ENCODE results near the gene TPCN2. TPM values are rescaled to one million over a fixed set of nuclear protein-coding genes. Genes with fewer than 3 reads are reported as not detected.
A peak's percentile ranks its signal among the peaks of the same experiment; 100 is the strongest.

The TPCN2 gene
- total RNA-seq, 4 donors from 2014 or later: 27.1 to 36.1 (median 31.3) TPM

DNA sequence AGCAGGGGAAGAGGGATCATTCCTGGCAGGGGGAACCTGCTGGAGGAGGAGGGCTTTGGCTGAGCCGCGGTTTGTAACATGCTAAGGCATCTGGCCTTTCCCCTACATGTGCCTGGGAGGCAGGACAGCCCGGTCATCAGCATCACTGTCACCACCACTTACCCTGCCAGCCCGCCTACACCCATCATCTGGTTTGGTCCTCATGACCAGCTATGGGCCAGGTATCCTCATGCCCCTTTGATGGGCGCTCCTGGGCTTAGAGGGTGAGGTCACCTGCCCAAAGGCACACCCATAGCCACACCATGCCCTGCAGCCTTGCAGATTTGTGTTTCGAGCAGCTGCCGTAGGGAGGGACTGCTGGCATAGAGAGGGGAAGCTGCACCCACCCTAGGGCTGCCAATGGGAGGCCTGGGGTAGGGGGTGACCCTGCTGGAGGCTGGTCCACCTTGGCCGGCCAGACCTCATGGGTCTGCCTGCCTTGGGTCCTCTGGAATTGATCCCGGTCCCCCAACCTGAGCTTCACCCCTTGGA, 38.3 kb upstream of the TPCN2 start:
- Histone ChIP-seq H3K36me3 (peaks cover 0 to 10% (median 0%) of the 10 kb centered on the region in 3 donors), H3K9me3 (no peaks in the 10 kb centered on the region), H3K4me3 (peak overlapping the region; percentile 33 to 60 (median 40)), H3K4me1 (peaks cover 0 to 82% (median 53%) of the 10 kb centered on the region in 4 donors), H3K27me3 (no peaks in the 10 kb centered on the region), H3K27ac (peak overlapping the region; percentile 71 to 95 (median 84))
- DNase-seq (ENCODE audit: low spot score in 2 of 2): no peak
- 46 to 48% methylated on average over 8 to 9 of the region's 9 CpGs for WGBS, 2 donors
- no peak for TF ChIP-seq EP300 (IDR thresholded peaks at IDR 0.05)
- TF ChIP-seq CTCF (IDR thresholded peaks at IDR 0.05): no peak
- no peak for TF ChIP-seq POLR2A (IDR thresholded peaks at IDR 0.05)

GRCh38 chr11:69010964-69011623, 37.6 kb upstream of the TPCN2 start:
- WGBS, 2 donors: 16 to 17% methylated on average over 21 of the region's 43 CpGs
- H3K27ac ChIP-seq: peak overlapping the region; percentile 71 to 95 (median 84)
- peaks cover 0 to 4% (median 0%) of the 10 kb centered on the region in 3 donors for H3K36me3 ChIP-seq
- H3K4me3 ChIP-seq: peak overlapping the region; percentile 33 to 60 (median 40)
- H3K4me1 ChIP-seq: peaks cover 0 to 82% (median 53%) of the 10 kb centered on the region in 4 donors
- no peaks in the 10 kb centered on the region for H3K9me3 ChIP-seq
- peak in 1 of 2 donors; percentile 43 for TF ChIP-seq EP300 (IDR thresholded peaks at IDR 0.05)
- peak in 1 of 5 experiments; percentile 12 for TF ChIP-seq CTCF (IDR thresholded peaks at IDR 0.05)
- TF ChIP-seq POLR2A (IDR thresholded peaks at IDR 0.05): peak; percentile 56 to 65
- peak; percentile 69 to 72 for DNase-seq (ENCODE audit: low spot score in 2 of 2)
- H3K27me3 ChIP-seq: no peaks in the 10 kb centered on the region

DNA sequence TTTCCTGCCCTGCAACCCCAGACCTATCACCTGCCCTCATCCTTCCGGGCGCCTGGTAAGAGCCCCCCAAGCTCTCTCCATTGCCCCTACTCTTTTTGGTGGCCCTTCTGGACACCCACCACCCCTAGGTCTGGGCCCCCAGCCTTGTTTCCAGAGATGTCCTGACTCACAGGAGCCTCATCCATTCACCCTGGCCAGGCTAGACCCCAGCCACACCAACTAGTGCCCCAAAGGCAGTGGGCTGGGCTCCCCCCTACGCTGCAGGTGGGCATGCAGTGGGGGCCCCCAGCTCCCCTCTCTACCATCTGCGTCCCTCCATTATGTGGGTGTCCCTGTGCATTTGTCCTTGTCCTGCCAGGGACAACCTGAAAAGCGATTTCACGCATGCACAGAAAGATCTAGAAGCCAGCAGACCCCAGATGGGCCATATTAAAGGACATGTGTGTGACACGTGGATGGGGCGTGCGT, 37.1 kb upstream of the TPCN2 start:
- Histone ChIP-seq H3K9me3 (no peaks in the 10 kb centered on the region), H3K27ac (peak overlapping the region; percentile 60 to 95 (median 84)), H3K27me3 (no peaks in the 10 kb centered on the region), H3K36me3 (no peaks in the 10 kb centered on the region), H3K4me3 (peak overlapping the region; percentile 33 to 60 (median 40)), H3K4me1 (peaks cover 0 to 82% (median 51%) of the 10 kb centered on the region in 4 donors)
- no peak for TF ChIP-seq EP300 (IDR thresholded peaks at IDR 0.05)
- no peak for TF ChIP-seq CTCF (IDR thresholded peaks at IDR 0.05)
- no peak for TF ChIP-seq POLR2A (IDR thresholded peaks at IDR 0.05)
- 63 to 66% methylated on average over 7 to 9 of the region's 9 CpGs for WGBS, 2 donors
- no peak for DNase-seq (ENCODE audit: low spot score in 2 of 2)

GRCh38 chr11:69012092-69013008, 36.4 kb upstream of the TPCN2 start:
- 45 to 49% methylated on average over 16 to 20 of the region's 21 CpGs for WGBS, 2 donors
- no peaks in the 10 kb centered on the region for H3K36me3 ChIP-seq
- H3K9me3 ChIP-seq: no peaks in the 10 kb centered on the region
- H3K27me3 ChIP-seq: no peaks in the 10 kb centered on the region
- no peak for TF ChIP-seq POLR2A (IDR thresholded peaks at IDR 0.05)
- TF ChIP-seq EP300 (IDR thresholded peaks at IDR 0.05): no peak
- no peak for TF ChIP-seq CTCF (IDR thresholded peaks at IDR 0.05)
- H3K27ac ChIP-seq: peak overlapping the region; percentile 60 to 95 (median 84)
- H3K4me3 ChIP-seq: peak overlapping the region; percentile 33 to 60 (median 40)
- no peak for DNase-seq (ENCODE audit: low spot score in 2 of 2)
- peaks cover 0 to 75% (median 47%) of the 10 kb centered on the region in 4 donors for H3K4me1 ChIP-seq
